SU-DHL-6 (cell line): ENCODE data around the gene RFC2.

ENCODE experiments used
- H2AFZ ChIP-seq: fragments of 200-600 bp; sonication (generic); 2 replicates; pipeline ENCODE4 v1.6.1; 2014; ENCODE audit warnings: low read depth, mild to moderate bottlenecking, moderate library complexity, mixed read lengths, antibody characterized with exemption, low read length; ENCODE audit not compliant: severe bottlenecking
- H3F3A ChIP-seq: fragments of 200-600 bp; shearing (Covaris generic); 2 replicates; pipeline ENCODE4 v1.6.0; 2016; ENCODE audit warnings: antibody characterized with exemption, mild to moderate bottlenecking; ENCODE audit not compliant: insufficient read depth
- H3K27ac ChIP-seq: fragments of 200-600 bp; sonication (generic); 2 replicates; pipeline ENCODE4 v1.5.1; 2016; ENCODE audit warnings: low read depth, mild to moderate bottlenecking, low read length, moderate library complexity, mixed read lengths
- H3K27me3 ChIP-seq: fragments of 200-600 bp; sonication (generic), shearing (Covaris generic); 2 replicates; pipeline ENCODE4 v1.6.0; 2014; ENCODE audit warnings: mild to moderate bottlenecking, low read length
- H3K36me3 ChIP-seq: fragments of 200-600 bp; sonication (generic); 2 replicates; pipeline ENCODE4 v1.6.1; 2014; ENCODE audit warnings: mild to moderate bottlenecking, low read length, mixed read lengths
- H3K4me2 ChIP-seq: fragments of 300-600, 200-600 bp; shearing (Covaris generic), sonication (generic); 2 replicates; pipeline ENCODE4 v1.6.0; 2014; ENCODE audit warnings: low read length, low read depth, mild to moderate bottlenecking; ENCODE audit not compliant: poor library complexity, severe bottlenecking
- H3K4me3 ChIP-seq: fragments of 200-600 bp; sonication (generic); 2 replicates; pipeline ENCODE4 v1.5.1; 2014; ENCODE audit warnings: antibody characterized with exemption, low read length, mild to moderate bottlenecking, mixed read lengths; ENCODE audit not compliant: insufficient read depth, poor library complexity, severe bottlenecking
- H3K79me2 ChIP-seq: fragments of 200-600 bp; sonication (generic); 2 replicates; pipeline ENCODE4 v1.6.1; 2014; ENCODE audit warnings: mild to moderate bottlenecking, low read length, moderate library complexity; ENCODE audit not compliant: insufficient read depth
- H3K9ac ChIP-seq: fragments of 200-600 bp; sonication (generic); 2 replicates; pipeline ENCODE4 v1.7.0; 2014; ENCODE audit warnings: mild to moderate bottlenecking, low read length
- H3K9me2 ChIP-seq: fragments of 200-600 bp; sonication (generic); replicated peaks from 2 replicates; pipeline ENCODE4 v1.6.1; 2014; ENCODE audit warnings: low read length; ENCODE audit not compliant: insufficient read depth
- H3K9me3 ChIP-seq: fragments of 200-600 bp; sonication (generic); 2 replicates; pipeline ENCODE4 v1.6.1; 2014; ENCODE audit warnings: low read length, mixed read lengths; ENCODE audit not compliant: insufficient read depth
- H4K20me1 ChIP-seq: fragments of 200-600 bp; sonication (generic); 2 replicates; pipeline ENCODE4 v1.6.1; 2014; ENCODE audit warnings: low read depth, mild to moderate bottlenecking, antibody characterized with exemption, low read length, moderate library complexity, mixed read lengths
- CTCF ChIP-seq: fragments of 200-600 bp; sonication (generic); IDR thresholded peaks from one replicate; pipeline ENCODE4 v1.5.1; 2017; ENCODE audit warnings: antibody characterized with exemption, mild to moderate bottlenecking, low read length, moderate library complexity; ENCODE audit not compliant: insufficient read depth, poor library complexity, severe bottlenecking
- EZH2phosphoT487 ChIP-seq: fragments of 200-600 bp; sonication (generic), shearing (Covaris generic); conservative IDR thresholded peaks from 2 replicates; pipeline ENCODE4 v1.6.1; 2018; ENCODE audit warnings: mild to moderate bottlenecking, antibody characterized with exemption, low read length, moderate library complexity, mixed read lengths

The RFC2 gene

GRCh38 chr7:74293577-74293908 lies 39.3 kb upstream of the RFC2 start:
- TF ChIP-seq EZH2phosphoT487 (no peak), CTCF (no peak)
- no peak overlapping the region for H3K27ac ChIP-seq
- H3K9me2 ChIP-seq = no peaks in the 10 kb centered on the region
- no peaks in the 10 kb centered on the region for H3K36me3 ChIP-seq
- H3K4me3 ChIP-seq = no peak overlapping the region
- no peaks in the 10 kb centered on the region for H3F3A ChIP-seq
- no peak overlapping the region for H3K9ac ChIP-seq
- H3K27me3 ChIP-seq = no peaks in the 10 kb centered on the region
- H3K4me2 ChIP-seq = no peak overlapping the region
- H4K20me1 ChIP-seq = no peaks in the 10 kb centered on the region
- no peaks in the 10 kb centered on the region for H3K9me3 ChIP-seq
- H3K79me2 ChIP-seq = no peaks in the 10 kb centered on the region
- H2AFZ ChIP-seq = no peak overlapping the region

- no peak overlapping the region for H2AFZ ChIP-seq
- H4K20me1 ChIP-seq = no peaks in the 10 kb centered on the region
- no peak overlapping the region for H3K4me3 ChIP-seq
These were observed 38.8 kb upstream of the RFC2 start for GRCh38 chr7:74292757-74293576.

DNA sequence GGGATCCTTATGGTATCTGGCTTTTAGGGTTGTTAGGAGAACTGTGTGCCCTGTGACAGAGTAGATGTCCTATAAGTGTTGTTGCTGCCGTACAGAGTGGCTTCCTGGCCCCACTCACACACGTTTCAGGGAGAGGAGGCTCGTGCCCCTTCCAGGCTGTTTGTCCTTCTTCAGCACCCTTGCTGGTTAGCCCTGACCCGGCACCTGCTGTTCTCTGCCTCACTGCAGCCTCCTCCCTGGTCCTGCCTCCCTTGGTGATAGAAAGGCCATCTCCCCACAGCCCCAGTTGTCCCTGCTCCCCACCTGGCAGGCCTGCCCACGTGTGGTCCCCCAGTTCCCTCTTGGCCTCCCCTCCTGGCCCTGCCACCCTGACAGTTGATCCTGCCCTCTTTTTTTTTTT lies 37.3 kb upstream of the RFC2 start:
- no peak overlapping the region for H3K27ac ChIP-seq
- no peak for TF ChIP-seq EZH2phosphoT487
- no peak for TF ChIP-seq CTCF
- no peaks in the 10 kb centered on the region for H3K27me3 ChIP-seq
- H3K4me3 ChIP-seq = no peak overlapping the region
- H3K4me2 ChIP-seq = no peak overlapping the region
- H3K9me2 ChIP-seq = no peaks in the 10 kb centered on the region
- H3K9ac ChIP-seq = no peak overlapping the region
- H3K36me3 ChIP-seq = no peaks in the 10 kb centered on the region
- no peaks in the 10 kb centered on the region for H3K9me3 ChIP-seq
- H2AFZ ChIP-seq = no peak overlapping the region
- no peaks in the 10 kb centered on the region for H3K79me2 ChIP-seq
- H4K20me1 ChIP-seq = no peaks in the 10 kb centered on the region
- H3F3A ChIP-seq = no peaks in the 10 kb centered on the region

More at GRCh38 chr7:74292757-74293576, 38.8 kb upstream of the RFC2 start:
- Histone ChIP-seq H3K27ac (no peak overlapping the region), H3K9me3 (no peaks in the 10 kb centered on the region), H3K36me3 (no peaks in the 10 kb centered on the region), H3K9ac (no peak overlapping the region), H3F3A (no peaks in the 10 kb centered on the region), H3K27me3 (no peaks in the 10 kb centered on the region), H3K4me2 (no peak overlapping the region), H3K9me2 (no peaks in the 10 kb centered on the region), H3K79me2 (no peaks in the 10 kb centered on the region)
- TF ChIP-seq EZH2phosphoT487 (no peak), CTCF (no peak)
